DLD1 (cell line): ENCODE measurements around the gene BRD3OS.

Source experiments
- in situ Hi-C: cut with HindIII; loops from 2 replicates; pipeline ENCODE4 v1.10.0; 2017; ENCODE audit warnings: low sequenced_read_pairs

The BRD3OS gene

GRCh38 chr9:134024828-134025605, at the start of gene BRD3OS:
BRD3OS (plus strand) TSS chr9:134025481; CDS start chr9:134026748, 1,267 bp downstream.
- in situ Hi-C loops, result no loop called here

DNA sequence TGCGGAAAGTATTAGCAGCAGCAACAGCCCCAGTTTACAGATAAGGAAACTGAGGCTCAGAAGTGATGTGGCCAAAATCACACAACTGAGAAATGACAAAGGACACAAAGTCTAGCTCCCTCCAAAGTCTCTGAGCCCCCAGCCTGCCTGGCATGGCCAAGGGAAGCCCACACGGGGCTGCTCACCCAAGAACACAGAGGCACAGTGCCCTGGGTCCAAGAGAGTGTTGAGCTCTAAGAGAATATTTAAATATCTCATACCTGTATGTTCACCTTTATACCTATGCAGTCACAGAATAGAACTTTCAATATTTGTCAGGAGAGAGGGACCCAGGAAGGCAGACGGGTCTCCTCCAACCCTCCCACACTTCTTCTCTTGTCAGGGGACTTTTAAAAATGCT, 49.8 kb upstream of the BRD3OS start:
- in situ Hi-C loops, result loop anchor here (25.0 kb wide), 1 partner anchor 188 kb away; no protein-coding TSS in a partner anchor

DNA sequence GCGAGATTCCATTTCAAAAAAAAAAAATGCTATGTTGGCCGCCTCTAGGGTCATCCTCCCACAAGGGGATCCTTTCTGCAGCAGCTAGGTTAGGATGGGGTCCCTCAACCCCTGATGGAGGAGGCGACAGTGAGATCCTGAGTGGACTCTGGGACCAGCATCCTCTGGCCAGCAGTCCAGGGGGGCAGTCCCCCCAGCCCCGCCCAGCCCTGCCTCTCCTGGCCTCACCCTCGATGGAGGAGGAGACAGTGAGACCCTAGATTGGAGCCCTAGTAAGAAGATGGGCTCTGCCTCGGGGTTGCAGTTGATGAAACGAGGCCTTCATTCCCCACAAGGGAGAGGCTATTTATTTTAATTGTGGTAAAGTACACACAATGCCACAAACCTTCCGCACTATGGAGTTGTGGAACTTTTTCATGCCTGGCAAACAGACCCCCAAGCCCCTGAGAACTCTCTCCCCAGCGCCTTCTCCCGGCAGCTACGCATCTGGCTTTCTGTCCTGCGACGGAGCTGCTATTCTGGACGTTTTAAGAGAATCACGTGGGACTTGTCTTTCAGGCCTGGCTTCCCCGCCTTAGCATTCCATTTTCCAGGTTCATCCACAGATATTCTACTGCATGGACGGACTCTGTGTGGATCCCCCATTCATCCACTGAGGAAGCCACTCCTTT, 49.0 kb upstream of the BRD3OS start:
- in situ Hi-C loops, result loop anchor here (25.0 kb wide), 1 partner anchor 189 kb away; no protein-coding TSS in a partner anchor

DNA sequence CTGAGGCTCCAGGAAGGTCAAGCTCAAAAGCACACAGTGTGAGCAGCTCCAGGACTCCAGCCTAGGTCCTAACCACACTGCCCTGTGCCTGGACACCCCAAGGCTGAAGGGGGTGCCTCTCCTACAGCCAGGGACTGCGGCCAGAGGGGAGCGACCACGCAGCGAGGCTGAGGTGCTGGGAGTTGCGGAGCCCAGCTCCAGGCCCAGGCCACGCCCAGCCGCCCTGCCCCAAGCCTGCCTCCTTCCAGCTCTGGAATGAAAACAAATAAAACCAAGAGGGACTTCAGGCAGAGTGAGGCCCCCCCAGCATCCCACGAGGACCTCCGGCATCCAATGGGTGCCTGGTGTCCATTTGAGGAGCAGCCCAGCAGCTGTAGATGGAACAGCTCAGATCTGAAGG, 48.4 kb upstream of the BRD3OS start:
- in situ Hi-C loops, result loop anchor here (25.0 kb wide), 1 partner anchor 190 kb away; no protein-coding TSS in a partner anchor

DNA sequence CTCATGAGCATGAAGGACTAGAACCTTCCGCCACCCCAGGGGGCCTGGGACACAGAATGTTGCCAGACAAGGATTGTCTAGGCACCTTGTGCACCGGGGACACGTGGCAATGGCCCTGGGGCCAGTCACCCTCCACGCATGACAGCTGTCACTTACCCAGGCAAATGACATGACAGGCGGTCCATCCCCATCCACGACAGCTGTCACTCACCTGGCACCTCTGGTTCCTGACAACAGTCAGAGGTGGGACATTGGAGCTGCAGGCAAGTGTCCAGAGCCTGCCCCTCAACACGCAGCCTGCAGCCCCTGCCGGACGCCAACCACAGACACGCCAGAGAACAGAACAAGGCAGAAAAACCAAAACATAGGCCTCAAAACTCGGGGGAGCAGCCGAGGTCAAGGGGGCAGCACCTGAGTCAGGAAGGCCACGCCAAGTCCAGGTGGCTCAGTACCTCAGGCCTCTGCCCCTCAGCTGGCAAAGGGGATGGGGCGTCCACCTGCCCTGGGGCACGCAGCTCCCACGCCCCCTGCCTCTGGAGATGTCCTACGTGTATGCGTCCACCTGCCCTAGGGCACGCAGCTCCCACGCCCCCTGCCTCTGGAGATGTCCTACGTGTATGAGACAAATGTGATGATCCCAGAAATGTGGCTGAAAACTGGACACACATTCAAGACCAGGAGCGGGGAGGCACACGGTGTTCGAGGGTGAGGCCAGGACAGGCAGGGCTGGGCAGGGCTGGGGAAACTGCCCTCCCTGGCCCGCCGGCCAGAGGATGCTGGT, 47.7 kb upstream of the BRD3OS start:
- in situ Hi-C loops, result loop anchor here (25.0 kb wide), 1 partner anchor 190 kb away; no protein-coding TSS in a partner anchor

- in situ Hi-C loops, result loop anchor here (25.0 kb wide), 1 partner anchor 191 kb away; no protein-coding TSS in a partner anchor
These were observed 46.9 kb upstream of the BRD3OS start for GRCh38 chr9:133978226-133978898.

DNA sequence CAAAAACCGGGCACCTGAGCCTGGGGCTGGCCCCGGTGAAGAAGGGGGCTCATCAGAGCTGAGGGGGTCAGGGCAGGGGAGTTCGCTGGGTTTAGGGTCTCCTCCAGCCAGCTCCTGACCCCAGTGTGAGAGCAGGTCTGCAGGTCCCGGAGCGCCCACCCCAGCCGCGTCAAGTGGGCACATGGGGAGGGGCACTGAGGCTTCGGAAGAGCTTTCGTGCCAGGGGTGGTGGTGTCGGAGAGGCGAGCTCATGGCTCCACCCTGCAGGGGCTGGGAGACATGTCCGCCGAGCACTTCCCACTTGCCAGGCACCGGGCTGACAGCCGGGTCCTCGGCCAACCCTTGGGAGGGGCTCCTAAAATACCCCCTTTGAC, 46.4 kb upstream of the BRD3OS start:
- in situ Hi-C loops, result loop anchor here (25.0 kb wide), 1 partner anchor 192 kb away; no protein-coding TSS in a partner anchor

- in situ Hi-C loops, result loop anchor here (25.0 kb wide), 1 partner anchor 192 kb away; no protein-coding TSS in a partner anchor
These were observed 45.9 kb upstream of the BRD3OS start for GRCh38 chr9:133979273-133979920.

DNA sequence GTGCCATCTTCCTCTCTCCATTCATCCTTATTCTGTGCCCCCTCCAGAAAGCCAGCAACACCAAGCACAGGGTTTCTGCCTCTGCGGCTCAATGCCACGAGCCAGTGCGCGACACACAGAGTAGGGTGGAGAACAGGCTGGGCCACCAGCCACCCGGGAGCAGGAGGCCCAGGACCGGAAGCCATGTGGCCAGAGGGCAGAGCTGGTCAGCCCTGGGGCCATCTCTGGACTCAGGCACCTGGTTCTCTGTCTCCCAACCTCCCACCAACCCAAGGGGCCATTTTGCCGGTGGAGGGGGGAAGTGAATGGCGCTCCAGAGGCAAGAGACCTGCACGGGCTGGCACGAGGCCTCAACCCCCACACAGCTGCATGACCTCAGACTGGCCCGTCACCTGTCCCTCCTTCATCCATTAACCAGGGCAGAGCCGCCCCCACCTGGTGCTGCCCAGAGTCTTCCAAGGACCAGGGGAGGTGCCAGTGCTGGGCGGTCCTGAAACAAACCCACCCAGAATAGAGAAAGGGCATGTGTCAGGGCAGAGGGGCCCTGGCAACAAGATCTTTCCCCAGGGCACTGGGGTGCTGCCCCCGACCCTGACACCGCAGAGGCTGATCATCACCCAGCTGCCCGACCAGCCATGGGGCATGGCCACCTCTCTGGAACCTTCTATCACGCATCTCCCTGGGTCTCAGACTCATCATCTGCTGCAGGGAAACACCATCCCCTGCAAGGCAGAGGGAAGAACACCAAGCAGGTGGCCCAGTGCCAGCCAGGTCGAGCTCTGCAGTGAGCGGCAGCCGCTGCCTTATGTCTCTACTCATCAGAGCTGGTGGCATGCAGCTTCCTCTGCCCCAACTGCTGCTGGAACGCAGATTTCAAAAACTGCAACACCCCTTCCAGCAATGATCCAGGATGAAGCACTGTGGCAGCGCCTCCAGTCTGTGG, 45.1 kb upstream of the BRD3OS start:
- in situ Hi-C loops, result loop anchor here (25.0 kb wide), 1 partner anchor 193 kb away; no protein-coding TSS in a partner anchor

GRCh38 chr9:133980864-133981588, 44.3 kb upstream of the BRD3OS start:
- in situ Hi-C loops, result loop anchor here (25.0 kb wide), 1 partner anchor 194 kb away; no protein-coding TSS in a partner anchor

GRCh38 chr9:133981589-133981957, 43.7 kb upstream of the BRD3OS start:
- in situ Hi-C loops, result loop anchor here (25.0 kb wide), 1 partner anchor 194 kb away; no protein-coding TSS in a partner anchor

- in situ Hi-C loops, result loop anchor here (25.0 kb wide), 1 partner anchor 195 kb away; no protein-coding TSS in a partner anchor
These were observed 43.2 kb upstream of the BRD3OS start for GRCh38 chr9:133981958-133982681.

DNA sequence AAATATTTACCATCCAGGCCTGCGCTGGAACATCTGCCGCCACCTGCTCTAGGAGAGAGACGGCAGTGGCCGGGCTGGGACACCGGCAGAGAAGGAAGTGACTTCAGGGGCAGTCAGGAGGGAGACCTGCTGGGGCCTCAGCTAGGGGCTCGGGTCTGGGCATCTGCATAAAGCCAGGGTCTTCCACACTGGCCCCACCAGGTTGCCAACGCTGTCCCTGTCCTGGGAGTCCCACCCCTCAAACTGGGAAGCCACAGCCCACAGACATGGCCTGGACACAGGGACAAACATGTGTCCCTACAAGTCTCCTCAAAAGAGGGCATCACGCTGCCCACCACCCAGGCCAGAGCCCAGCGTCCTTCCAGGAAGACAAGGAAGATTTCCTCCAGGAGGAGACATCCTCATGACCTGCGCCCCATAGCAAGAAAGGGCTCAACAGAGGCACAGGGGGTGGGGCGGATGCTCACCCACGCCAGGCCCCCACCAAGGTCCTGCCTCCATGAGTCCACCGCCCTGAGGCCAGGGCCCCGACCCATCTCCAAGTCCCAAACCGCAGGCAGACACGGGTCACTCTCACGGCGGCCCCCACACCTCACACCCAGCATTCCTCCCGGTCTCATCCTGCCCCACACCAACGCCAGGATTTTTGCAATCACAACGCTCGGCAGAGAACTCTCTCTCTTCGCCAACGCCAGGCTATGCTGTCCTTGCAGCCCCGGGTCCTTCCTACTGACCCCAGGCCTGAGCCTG, 42.1 kb upstream of the BRD3OS start:
- in situ Hi-C loops, result loop anchor here (25.0 kb wide), 1 partner anchor 196 kb away; no protein-coding TSS in a partner anchor

GRCh38 chr9:133986061-133986460, 39.2 kb upstream of the BRD3OS start:
- in situ Hi-C loops, result loop anchor here (25.0 kb wide), 1 partner anchor 199 kb away; no protein-coding TSS in a partner anchor

- in situ Hi-C loops, result loop anchor here (25.0 kb wide), 1 partner anchor 200 kb away; no protein-coding TSS in a partner anchor
These were observed 38.4 kb upstream of the BRD3OS start for GRCh38 chr9:133986774-133987445.

DNA sequence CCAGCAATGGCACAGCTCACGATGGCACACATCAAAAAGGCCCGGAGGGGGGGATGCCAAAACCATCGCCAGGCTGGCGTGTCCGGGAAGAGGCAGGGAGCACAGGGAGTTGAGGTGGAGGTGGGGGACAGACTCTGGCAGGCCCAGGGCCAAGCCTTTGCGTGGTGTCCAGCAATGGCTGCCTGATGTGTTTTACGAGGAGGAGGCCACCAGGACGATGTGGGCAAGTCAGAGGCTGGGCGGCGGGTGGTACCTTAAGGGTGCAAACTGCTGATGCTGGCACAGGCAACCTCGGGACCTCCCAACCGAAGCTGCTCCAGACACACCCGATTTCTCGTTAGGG, 37.9 kb upstream of the BRD3OS start:
- in situ Hi-C loops, result loop anchor here (25.0 kb wide), 1 partner anchor 200 kb away; no protein-coding TSS in a partner anchor
